ENCODE results near the gene MARCKSL1. TPM values are rescaled to one million over a fixed set of nuclear protein-coding genes. Genes with fewer than 3 reads are reported as not detected.

Gene MARCKSL1
- total and polyA plus RNA-seq, 4 donors: 159 to 1,348 (median 726) TPM

GRCh38 chr1:32345289-32345827, 9.3 kb upstream of the MARCKSL1 start:
- Histone ChIP-seq H3K4me1 (ENCODE audit: control insufficient read depth, insufficient read depth, low read length) (peaks cover 12% of the 10 kb centered on the region), H3K9me3 (ENCODE audit: control insufficient read depth, insufficient read depth, low read length) (no peaks in the 10 kb centered on the region), H3K27ac (ENCODE audit: low read depth, low read length) (no peak overlapping the region), H3K36me3 (ENCODE audit: control insufficient read depth, insufficient read depth, low read length) (no peaks in the 10 kb centered on the region), H3K4me3 (ENCODE audit: low read depth, low read length) (no peak overlapping the region), H3K27me3 (ENCODE audit: control insufficient read depth, insufficient read depth, low read length) (no peaks in the 10 kb centered on the region)
- no peak for DNase-seq (ENCODE audit: low read depth in 4 of 6, low spot score in 6 of 6)
- 47% methylated on average over 7 of the region's 8 CpGs for WGBS (ENCODE audit: insufficient coverage)

- no peak for DNase-seq (ENCODE audit: low read depth in 4 of 6, low spot score in 6 of 6)
- H3K27me3 ChIP-seq (ENCODE audit: control insufficient read depth, insufficient read depth, low read length): no peaks in the 10 kb centered on the region
- no peaks in the 10 kb centered on the region for H3K36me3 ChIP-seq (ENCODE audit: control insufficient read depth, insufficient read depth, low read length)
- no peaks in the 10 kb centered on the region for H3K9me3 ChIP-seq (ENCODE audit: control insufficient read depth, insufficient read depth, low read length)
- 95% methylated on average over 9 of the region's 10 CpGs for WGBS (ENCODE audit: insufficient coverage)
- no peak overlapping the region for H3K4me3 ChIP-seq (ENCODE audit: low read depth, low read length)
- H3K4me1 ChIP-seq (ENCODE audit: control insufficient read depth, insufficient read depth, low read length): peaks cover 38% of the 10 kb centered on the region
- no peak overlapping the region for H3K27ac ChIP-seq (ENCODE audit: low read depth, low read length)
Measured at GRCh38 chr1:32342704-32343103, 6.7 kb upstream of the MARCKSL1 start.

GRCh38 chr1:32341971-32342370, 5.9 kb upstream of the MARCKSL1 start:
- no peak for DNase-seq (ENCODE audit: low read depth in 4 of 6, low spot score in 6 of 6)
- H3K9me3 ChIP-seq (ENCODE audit: control insufficient read depth, insufficient read depth, low read length): no peaks in the 10 kb centered on the region
- no peak overlapping the region for H3K4me3 ChIP-seq (ENCODE audit: low read depth, low read length)
- no peak overlapping the region for H3K27ac ChIP-seq (ENCODE audit: low read depth, low read length)
- 92% methylated on average over 3 of the region's 5 CpGs for WGBS (ENCODE audit: insufficient coverage)
- H3K36me3 ChIP-seq (ENCODE audit: control insufficient read depth, insufficient read depth, low read length): peaks cover 1% of the 10 kb centered on the region
- peaks cover 45% of the 10 kb centered on the region for H3K4me1 ChIP-seq (ENCODE audit: control insufficient read depth, insufficient read depth, low read length)
- H3K27me3 ChIP-seq (ENCODE audit: control insufficient read depth, insufficient read depth, low read length): no peaks in the 10 kb centered on the region

GRCh38 chr1:32341186-32341757, 5.2 kb upstream of the MARCKSL1 start:
- H3K4me3 ChIP-seq (ENCODE audit: low read depth, low read length): no peak overlapping the region
- DNase-seq (ENCODE audit: low read depth in 4 of 6, low spot score in 6 of 6): no peak

GRCh38 chr1:32339363-32339978, 3.4 kb upstream of the MARCKSL1 start:
- no peak overlapping the region for H3K4me3 ChIP-seq (ENCODE audit: low read depth, low read length)
- DNase-seq (ENCODE audit: low read depth in 4 of 6, low spot score in 6 of 6): no peak
- peaks cover 60% of the 10 kb centered on the region for H3K4me1 ChIP-seq (ENCODE audit: control insufficient read depth, insufficient read depth, low read length)
- H3K27ac ChIP-seq (ENCODE audit: low read depth, low read length): peak overlapping the region; percentile 95
- 86% methylated on average over 3 of the region's 5 CpGs for WGBS (ENCODE audit: insufficient coverage)
- no peaks in the 10 kb centered on the region for H3K9me3 ChIP-seq (ENCODE audit: control insufficient read depth, insufficient read depth, low read length)
- no peaks in the 10 kb centered on the region for H3K27me3 ChIP-seq (ENCODE audit: control insufficient read depth, insufficient read depth, low read length)
- peaks cover 7% of the 10 kb centered on the region for H3K36me3 ChIP-seq (ENCODE audit: control insufficient read depth, insufficient read depth, low read length)

More at GRCh38 chr1:32341186-32341757, 5.2 kb upstream of the MARCKSL1 start:
- no peak overlapping the region for H3K27ac ChIP-seq (ENCODE audit: low read depth, low read length)
- 59% methylated on average over 10 of the region's 11 CpGs for WGBS (ENCODE audit: insufficient coverage)
- peaks cover 52% of the 10 kb centered on the region for H3K4me1 ChIP-seq (ENCODE audit: control insufficient read depth, insufficient read depth, low read length)
- no peaks in the 10 kb centered on the region for H3K27me3 ChIP-seq (ENCODE audit: control insufficient read depth, insufficient read depth, low read length)
- peaks cover 2% of the 10 kb centered on the region for H3K36me3 ChIP-seq (ENCODE audit: control insufficient read depth, insufficient read depth, low read length)
- no peaks in the 10 kb centered on the region for H3K9me3 ChIP-seq (ENCODE audit: control insufficient read depth, insufficient read depth, low read length)

- Histone ChIP-seq H3K27me3 (ENCODE audit: control insufficient read depth, insufficient read depth, low read length) (no peaks in the 10 kb centered on the region), H3K4me1 (ENCODE audit: control insufficient read depth, insufficient read depth, low read length) (peaks cover 67% of the 10 kb centered on the region), H3K36me3 (ENCODE audit: control insufficient read depth, insufficient read depth, low read length) (peaks cover 11% of the 10 kb centered on the region), H3K9me3 (ENCODE audit: control insufficient read depth, insufficient read depth, low read length) (no peaks in the 10 kb centered on the region), H3K27ac (ENCODE audit: low read depth, low read length) (peak overlapping the region; percentile 95), H3K4me3 (ENCODE audit: low read depth, low read length) (peak overlapping the region; percentile 2)
- WGBS (ENCODE audit: insufficient coverage): 59% methylated on average over 11 of the region's 14 CpGs
- no peak for DNase-seq (ENCODE audit: low read depth in 4 of 6, low spot score in 6 of 6)
Measured at GRCh38 chr1:32338637-32339145, 2.7 kb upstream of the MARCKSL1 start.

- H3K27me3 ChIP-seq (ENCODE audit: control insufficient read depth, insufficient read depth, low read length): no peaks in the 10 kb centered on the region
- H3K4me1 ChIP-seq (ENCODE audit: control insufficient read depth, insufficient read depth, low read length): peaks cover 70% of the 10 kb centered on the region
- H3K27ac ChIP-seq (ENCODE audit: low read depth, low read length): peak overlapping the region; percentile 95
- WGBS (ENCODE audit: insufficient coverage): 28% methylated on average over 11 of the region's 16 CpGs
- H3K9me3 ChIP-seq (ENCODE audit: control insufficient read depth, insufficient read depth, low read length): no peaks in the 10 kb centered on the region
- peak in 3 of 6 donors; percentile 48 to 85 (median 80) for DNase-seq (ENCODE audit: low read depth in 4 of 6, low spot score in 6 of 6)
- peaks cover 13% of the 10 kb centered on the region for H3K36me3 ChIP-seq (ENCODE audit: control insufficient read depth, insufficient read depth, low read length)
- peak overlapping the region; percentile 2 for H3K4me3 ChIP-seq (ENCODE audit: low read depth, low read length)
Measured at GRCh38 chr1:32337855-32338636, 2.0 kb upstream of the MARCKSL1 start.

- Histone ChIP-seq H3K4me3 (ENCODE audit: low read depth, low read length) (peak overlapping the region; percentile 52), H3K27ac (ENCODE audit: low read depth, low read length) (peak overlapping the region; percentile 95), H3K4me1 (ENCODE audit: control insufficient read depth, insufficient read depth, low read length) (peaks cover 79% of the 10 kb centered on the region), H3K27me3 (ENCODE audit: control insufficient read depth, insufficient read depth, low read length) (no peaks in the 10 kb centered on the region), H3K9me3 (ENCODE audit: control insufficient read depth, insufficient read depth, low read length) (no peaks in the 10 kb centered on the region), H3K36me3 (ENCODE audit: control insufficient read depth, insufficient read depth, low read length) (peaks cover 22% of the 10 kb centered on the region)
- WGBS (ENCODE audit: insufficient coverage): 60% methylated on average over 1 of the region's 8 CpGs
- no peak for DNase-seq (ENCODE audit: low read depth in 4 of 6, low spot score in 6 of 6)
Measured at GRCh38 chr1:32336963-32337675, 1.1 kb upstream of the MARCKSL1 start.

- Histone ChIP-seq H3K4me3 (ENCODE audit: low read depth, low read length) (peak overlapping the region; percentile 52), H3K36me3 (ENCODE audit: control insufficient read depth, insufficient read depth, low read length) (peaks cover 28% of the 10 kb centered on the region), H3K9me3 (ENCODE audit: control insufficient read depth, insufficient read depth, low read length) (no peaks in the 10 kb centered on the region), H3K27ac (ENCODE audit: low read depth, low read length) (peak overlapping the region; percentile 95), H3K27me3 (ENCODE audit: control insufficient read depth, insufficient read depth, low read length) (no peaks in the 10 kb centered on the region), H3K4me1 (ENCODE audit: control insufficient read depth, insufficient read depth, low read length) (peaks cover 82% of the 10 kb centered on the region)
- no peak for DNase-seq (ENCODE audit: low read depth in 4 of 6, low spot score in 6 of 6)
- WGBS (ENCODE audit: insufficient coverage): 36% methylated on average over 14 of the region's 15 CpGs
Measured at GRCh38 chr1:32336591-32336932, 529 bp upstream of the MARCKSL1 start.
